ENCODE data around the gene PPARA.
"Not testable (repeated sequence)": the region's sequence is repeated elsewhere in the genome, so short reads cannot be mapped to it uniquely, and the experiment has no call there.

Gene PPARA

GRCh38 chr22:46178755-46179505, 28.6 kb downstream of the PPARA start:
- no peak for DNase-seq

GRCh38 chr22:46179748-46180147, 29.4 kb downstream of the PPARA start:
- DNase-seq = no peak

GRCh38 chr22:46180370-46181137, 30.2 kb downstream of the PPARA start:
- DNase-seq = no peak

- no peak for DNase-seq
These were observed 33.4 kb downstream of the PPARA start for GRCh38 chr22:46183733-46184132.

GRCh38 chr22:46185283-46185682, 35.0 kb downstream of the PPARA start:
- DNase-seq = no peak

GRCh38 chr22:46187862-46188261, 37.5 kb downstream of the PPARA start:
- no peak for DNase-seq

- no peak for DNase-seq
These were observed 42.1 kb downstream of the PPARA start for GRCh38 chr22:46192210-46192993.

- DNase-seq = no peak
These were observed 43.6 kb downstream of the PPARA start for GRCh38 chr22:46193898-46194310.

- DNase-seq = no peak
These were observed 45.3 kb downstream of the PPARA start for GRCh38 chr22:46195487-46196165.

GRCh38 chr22:46196278-46196677, 46.0 kb downstream of the PPARA start:
- DNase-seq = no peak

- DNase-seq = no peak
These were observed 47.9 kb downstream of the PPARA start for GRCh38 chr22:46198274-46198673.

GRCh38 chr22:46198806-46199205, 48.5 kb downstream of the PPARA start:
- not testable (repeated sequence) for DNase-seq

- no peak for DNase-seq
These were observed 50.9 kb downstream of the PPARA start for GRCh38 chr22:46201059-46201757.

GRCh38 chr22:46202897-46203600, 52.7 kb downstream of the PPARA start:
- DNase-seq = no peak

GRCh38 chr22:46203601-46203980, 53.3 kb downstream of the PPARA start:
- DNase-seq = no peak

GRCh38 chr22:46209262-46209661, 58.9 kb downstream of the PPARA start:
- no peak for DNase-seq

- DNase-seq = no peak
These were observed 61.9 kb downstream of the PPARA start for GRCh38 chr22:46212195-46212594.

GRCh38 chr22:46213052-46213451, 62.7 kb downstream of the PPARA start:
- DNase-seq = no peak

- DNase-seq = no peak
These were observed 63.8 kb downstream of the PPARA start for GRCh38 chr22:46214149-46214548.

GRCh38 chr22:46214616-46215015, 64.3 kb downstream of the PPARA start:
- no peak for DNase-seq

GRCh38 chr22:46219636-46220035, 69.3 kb downstream of the PPARA start:
- DNase-seq = no peak

- no peak for DNase-seq
These were observed 70.6 kb downstream of the PPARA start for GRCh38 chr22:46220921-46221320.

Measured in NCI-H1092 treated with DMSO at 0.1 percent for 48 hours (cell line).